Neuronal stem cell (in vitro differentiated cells): Measurements from ENCODE around the gene MARK4.
A peak's percentile ranks its signal among the peaks of the same experiment; 100 is the strongest.
"Not testable (repeated sequence)": the region's sequence is repeated elsewhere in the genome, so short reads cannot be mapped to it uniquely, and the experiment has no call there.

ENCODE experiments used
- DNase-seq: peaks from one replicate; pipeline ENCODE4 v3.0.0-alpha.2; 2013; ENCODE audit warnings: low spot score
- H2AFZ ChIP-seq: one replicate; pipeline ENCODE4 v1.6.1; 2013; ENCODE audit warnings: mild to moderate bottlenecking, low read length, inconsistent platforms
- H2AK5ac ChIP-seq: 2 replicates; pipeline ENCODE4 v1.6.1; 2013; ENCODE audit warnings: low read depth, mild to moderate bottlenecking, inconsistent platforms, low read length, moderate library complexity, mixed read lengths
- H2BK120ac ChIP-seq: 2 replicates; pipeline ENCODE4 v1.6.1; 2013; ENCODE audit warnings: low read depth, mild to moderate bottlenecking, inconsistent platforms, low read length, moderate library complexity, mixed read lengths
- H2BK12ac ChIP-seq: one replicate; pipeline ENCODE4 v1.6.1; 2013; ENCODE audit warnings: low read length, inconsistent platforms
- H2BK15ac ChIP-seq: 2 replicates; pipeline ENCODE4 v1.6.1; 2013; ENCODE audit warnings: mild to moderate bottlenecking, low read length, inconsistent platforms, mixed read lengths
- H2BK5ac ChIP-seq: one replicate; pipeline ENCODE4 v1.6.1; 2013; ENCODE audit warnings: inconsistent platforms, mild to moderate bottlenecking, low read length, moderate library complexity
- H3K14ac ChIP-seq: one replicate; pipeline ENCODE4 v1.6.1; 2013; ENCODE audit warnings: low read length, inconsistent platforms
- H3K18ac ChIP-seq: 2 replicates; pipeline ENCODE4 v1.6.1; 2013; ENCODE audit warnings: low read length, inconsistent platforms
- H3K23ac ChIP-seq: 2 replicates; pipeline ENCODE4 v1.6.1; 2013; ENCODE audit warnings: low read depth, mild to moderate bottlenecking, mixed read lengths, low read length, inconsistent platforms; ENCODE audit not compliant: poor library complexity
- H3K27ac ChIP-seq: replicated peaks from 3 replicates; pipeline ENCODE4 v1.5.1; 2013; ENCODE audit warnings: low read length, inconsistent platforms
- H3K27me3 ChIP-seq, 3 experiments: 2 replicates each; pipeline ENCODE4 v1.6.1; 2013; ENCODE audit warnings: low read length in 3 of 3, mild to moderate bottlenecking in 2 of 3, inconsistent platforms in 1 of 3, low read depth in 1 of 3, mixed read lengths in 1 of 3, moderate library complexity in 1 of 3; ENCODE audit not compliant: control insufficient read depth in 3 of 3, insufficient read depth in 3 of 3
- H3K36me3 ChIP-seq, 2 donors: replicated peaks in 1 of 2; 2 replicates each; pipeline ENCODE4 v1.6.1; 2013; ENCODE audit warnings: low read length in 2 of 2; ENCODE audit not compliant: control insufficient read depth in 2 of 2, insufficient read depth in 2 of 2
- H3K4ac ChIP-seq: 2 replicates; pipeline ENCODE4 v1.6.1; 2013; ENCODE audit warnings: inconsistent platforms, mild to moderate bottlenecking, low read length, moderate library complexity
- H3K4me1 ChIP-seq, 2 donors: 1 replicate in 1 of 2; 2 replicates in 1 of 2; pipeline ENCODE4 v1.6.1; 2013; ENCODE audit warnings: low read length in 2 of 2, low read depth in 1 of 2; ENCODE audit not compliant: control insufficient read depth in 2 of 2, insufficient read depth in 1 of 2
- H3K4me2 ChIP-seq: one replicate; pipeline ENCODE4 v1.6.1; 2013; ENCODE audit warnings: mild to moderate bottlenecking, low read length, inconsistent platforms; ENCODE audit not compliant: insufficient read depth, poor library complexity, severe bottlenecking
- H3K4me3 ChIP-seq, 2 donors: 2 replicates each; pipeline ENCODE4 v1.5.1; 2013; ENCODE audit warnings: low read length in 2 of 2, mild to moderate bottlenecking in 2 of 2, inconsistent platforms in 1 of 2, moderate library complexity in 1 of 2
- H3K79me1 ChIP-seq: one replicate; pipeline ENCODE4 v1.6.1; 2013; ENCODE audit warnings: low read depth, mild to moderate bottlenecking, inconsistent platforms, low read length, moderate library complexity
- H3K9ac ChIP-seq: one replicate; pipeline ENCODE4 v1.6.1; 2013; ENCODE audit warnings: mild to moderate bottlenecking, low read depth, low read length, inconsistent platforms; ENCODE audit not compliant: poor library complexity
- H3K9me3 ChIP-seq, 2 donors: replicated peaks in 1 of 2; 2 replicates each; pipeline versions ENCODE3 to v1.6.1; 2013; ENCODE audit warnings: low read length in 2 of 2, mild to moderate bottlenecking in 2 of 2, inconsistent platforms in 1 of 2, low read depth in 1 of 2, mixed read lengths in 1 of 2, moderate library complexity in 1 of 2; ENCODE audit not compliant: control insufficient read depth in 2 of 2, insufficient read depth in 1 of 2
- H4K8ac ChIP-seq: one replicate; pipeline ENCODE4 v1.6.1; 2013; ENCODE audit warnings: low read depth, mild to moderate bottlenecking, inconsistent platforms, low read length, moderate library complexity
- H4K91ac ChIP-seq: one replicate; pipeline ENCODE4 v1.6.1; 2013; ENCODE audit warnings: low read length, low read depth, mild to moderate bottlenecking, inconsistent platforms; ENCODE audit not compliant: poor library complexity
- WGBS, 2 donors: extraction: QIAGEN DNeasy Blood & Tissue Kit; methylation state at CpG; one replicate each; pipeline ENCODE4 v1.1.7; 2013; ENCODE audit warnings: missing lambda C conversion rate in 2 of 2, mixed read lengths in 1 of 2; ENCODE audit not compliant: insufficient read length in 2 of 2, insufficient replicate concordance in 1 of 2; ENCODE audit errors: extremely low coverage in 2 of 2; 5-methylcytosine and 5-hydroxymethylcytosine counted together

Gene MARK4

DNA sequence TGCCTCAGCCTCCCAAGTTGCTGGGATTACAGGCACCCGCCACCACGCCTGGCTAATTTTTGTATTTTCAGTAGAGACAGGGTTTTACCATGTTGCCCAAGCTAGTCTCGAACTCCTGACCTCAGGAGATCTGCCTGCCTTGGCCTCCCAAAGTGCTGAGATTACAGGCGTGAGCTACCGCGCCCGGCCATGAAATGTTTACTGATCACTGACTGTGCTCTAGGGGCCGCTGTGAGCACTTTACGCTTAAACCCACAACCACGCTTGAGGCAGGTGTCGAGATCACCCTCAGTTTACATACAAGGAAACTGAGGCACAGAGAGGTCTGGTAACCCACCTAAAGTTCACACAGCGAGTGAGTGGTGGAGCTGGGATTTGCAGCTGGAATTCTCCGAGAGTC, 18.9 kb downstream of the MARK4 start:
- H2BK5ac ChIP-seq, H3K27ac ChIP-seq, H4K91ac ChIP-seq, H3K18ac ChIP-seq, H3K9ac ChIP-seq, H3K4me2 ChIP-seq, H3K27me3 ChIP-seq, H3K4ac ChIP-seq, H3K4me3 ChIP-seq, H3K14ac ChIP-seq, H4K8ac ChIP-seq, H3K23ac ChIP-seq, H2BK120ac ChIP-seq, H2BK12ac ChIP-seq, H2AK5ac ChIP-seq, H3K79me1 ChIP-seq, DNase-seq, H3K9me3 ChIP-seq, H2BK15ac ChIP-seq, H3K4me1 ChIP-seq, H2AFZ ChIP-seq: not testable (repeated sequence)
- H3K36me3 ChIP-seq, result peaks cover 36 to 83% of the 10 kb centered on the region in 2 donors
- WGBS, 2 donors, result no CpG with 5 or more reads among the region's 13 CpGs

DNA sequence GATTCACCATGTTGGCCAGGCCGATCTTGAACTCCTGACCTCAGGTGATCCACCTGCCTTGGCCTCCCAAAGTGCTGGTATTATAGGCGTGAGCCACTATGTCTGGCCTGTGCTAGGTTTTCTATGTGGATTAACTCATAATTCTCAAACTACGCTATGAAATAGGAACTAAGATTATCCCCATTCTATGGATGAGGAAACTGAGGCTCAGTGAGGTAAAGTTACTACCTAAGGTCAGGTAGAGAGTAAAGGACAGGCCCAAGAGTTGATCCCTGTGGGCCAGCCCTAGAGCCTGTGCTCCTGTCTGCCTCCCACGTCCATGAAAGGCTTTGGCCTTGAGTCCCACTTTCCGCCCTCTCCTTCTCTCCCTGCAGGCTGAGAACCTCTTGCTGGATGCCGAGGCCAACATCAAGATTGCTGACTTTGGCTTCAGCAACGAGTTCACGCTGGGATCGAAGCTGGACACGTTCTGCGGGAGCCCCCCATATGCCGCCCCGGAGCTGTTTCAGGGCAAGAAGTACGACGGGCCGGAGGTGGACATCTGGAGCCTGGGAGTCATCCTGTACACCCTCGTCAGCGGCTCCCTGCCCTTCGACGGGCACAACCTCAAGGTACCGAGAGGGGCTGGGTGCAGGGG, 20.1 kb downstream of the MARK4 start:
- peak overlapping the region; percentile 53 for H2BK5ac ChIP-seq
- WGBS, 2 donors, result no CpG with 5 or more reads among the region's 21 CpGs
- H4K91ac ChIP-seq, result no peak overlapping the region
- H3K27me3 ChIP-seq, result no peaks in the 10 kb centered on the region
- no peak overlapping the region for H4K8ac ChIP-seq
- peaks cover 5% of the 10 kb centered on the region for H3K79me1 ChIP-seq
- no peak overlapping the region for H3K4me3 ChIP-seq
- DNase-seq, result no peak
- no peak overlapping the region for H2BK15ac ChIP-seq
- no peak overlapping the region for H3K4me2 ChIP-seq
- no peak overlapping the region for H3K27ac ChIP-seq
- no peak overlapping the region for H3K23ac ChIP-seq
- no peak overlapping the region for H2BK12ac ChIP-seq
- no peak overlapping the region for H2BK120ac ChIP-seq
- no peak overlapping the region for H3K14ac ChIP-seq
- H2AFZ ChIP-seq, result no peak overlapping the region
- H2AK5ac ChIP-seq, result no peak overlapping the region
- H3K4ac ChIP-seq, result no peak overlapping the region
- H3K9me3 ChIP-seq, result peaks cover 0 to 4% of the 10 kb centered on the region in 2 donors
- no peak overlapping the region for H3K18ac ChIP-seq
- H3K9ac ChIP-seq, result no peak overlapping the region
- no peaks in the 10 kb centered on the region for H3K4me1 ChIP-seq
- peaks cover 41 to 84% of the 10 kb centered on the region in 2 donors for H3K36me3 ChIP-seq

DNA sequence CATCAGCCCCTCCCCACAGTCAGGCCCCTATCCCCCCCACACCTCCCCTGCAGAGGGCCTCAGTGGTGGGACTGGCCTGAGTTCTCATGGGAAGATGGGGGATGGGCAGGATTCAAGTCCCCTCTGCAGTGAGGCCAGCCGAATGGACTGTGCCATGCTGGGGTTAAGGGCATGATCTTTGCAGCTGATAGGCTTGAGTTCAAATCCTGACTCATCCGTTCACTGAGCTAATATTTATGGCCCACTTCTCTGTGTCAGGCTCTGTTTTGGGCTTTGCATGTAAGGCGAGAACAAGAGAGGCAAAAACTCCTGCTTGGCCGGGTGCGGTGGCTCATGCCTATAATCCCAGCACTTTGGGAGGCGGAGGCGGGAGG, 20.7 kb downstream of the MARK4 start:
- no peak for DNase-seq
- WGBS, 2 donors, result no CpG with 5 or more reads among the region's 7 CpGs
- no peaks in the 10 kb centered on the region for H3K4me1 ChIP-seq

DNA sequence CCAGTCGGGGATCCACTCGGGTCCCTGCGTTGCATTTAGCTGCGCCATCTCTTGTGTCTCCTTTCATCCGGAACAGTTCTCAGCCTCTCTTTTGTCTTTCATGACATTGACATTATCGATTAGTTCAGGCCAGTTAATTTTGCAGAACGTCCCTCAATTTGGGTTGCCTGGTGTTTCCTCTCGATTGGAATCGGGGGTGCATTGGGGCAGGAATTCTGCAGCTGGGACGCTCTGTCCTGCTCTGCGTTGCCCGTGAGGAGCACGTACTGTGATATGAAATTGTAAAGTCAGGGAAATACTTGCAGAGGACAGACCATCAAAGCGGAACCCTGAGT, 22.4 kb downstream of the MARK4 start:
- Histone ChIP-seq H4K8ac (no peak overlapping the region), H3K23ac (no peak overlapping the region), H3K4me2 (no peak overlapping the region), H3K18ac (no peak overlapping the region), H3K9ac (no peak overlapping the region), H3K14ac (no peak overlapping the region), H2AFZ (no peak overlapping the region), H2BK5ac (no peak overlapping the region), H3K27ac (no peak overlapping the region), H3K9me3 (peaks cover 0 to 2% of the 10 kb centered on the region in 2 donors), H2BK15ac (no peak overlapping the region), H2BK12ac (no peak overlapping the region), H3K4ac (no peak overlapping the region), H4K91ac (no peak overlapping the region), H2AK5ac (no peak overlapping the region), H3K4me1 (no peaks in the 10 kb centered on the region), H3K27me3 (no peaks in the 10 kb centered on the region), H3K36me3 (peaks cover 46 to 87% of the 10 kb centered on the region in 2 donors), H2BK120ac (no peak overlapping the region), H3K4me3 (no peak overlapping the region), H3K79me1 (peaks cover 5% of the 10 kb centered on the region)
- no CpG with 5 or more reads among the region's 14 CpGs for WGBS, 2 donors
- no peak for DNase-seq

More for the DNA sequence above, 20.7 kb downstream of the MARK4 start:
- H2BK5ac ChIP-seq, result peak overlapping the region; percentile 53
- no peak overlapping the region for H3K14ac ChIP-seq
- H3K36me3 ChIP-seq, result peaks cover 41 to 83% of the 10 kb centered on the region in 2 donors
- H2BK15ac ChIP-seq, result no peak overlapping the region
- H3K4me2 ChIP-seq, result no peak overlapping the region
- no peak overlapping the region for H3K23ac ChIP-seq
- no peak overlapping the region for H4K91ac ChIP-seq
- H3K79me1 ChIP-seq, result peaks cover 5% of the 10 kb centered on the region
- H3K27me3 ChIP-seq, result no peaks in the 10 kb centered on the region
- H3K9ac ChIP-seq, result no peak overlapping the region
- H3K4ac ChIP-seq, result no peak overlapping the region
- H2AK5ac ChIP-seq, result no peak overlapping the region
- H2AFZ ChIP-seq, result no peak overlapping the region
- no peak overlapping the region for H2BK120ac ChIP-seq
- H3K9me3 ChIP-seq, result peaks cover 0 to 4% of the 10 kb centered on the region in 2 donors
- no peak overlapping the region for H4K8ac ChIP-seq
- H2BK12ac ChIP-seq, result no peak overlapping the region
- no peak overlapping the region for H3K4me3 ChIP-seq
- H3K27ac ChIP-seq, result no peak overlapping the region
- H3K18ac ChIP-seq, result no peak overlapping the region
